Mammary epithelial cell (primary cell): ENCODE results near the gene PERP.

Source experiments
- EZH2 ChIP-seq: IDR thresholded peaks from 2 replicates; pipeline ENCODE4 v1.6.1; 2012; ENCODE audit warnings: low read length, inconsistent platforms, borderline replicate concordance
- TF ChIP-seq, protein P1 (sequence below), 2 donors: IDR thresholded peaks in 1 of 2; conservative IDR thresholded peaks in 1 of 2; 2 replicates each; pipeline ENCODE4 v1.5.1; 2011 to 2012; ENCODE audit warnings: inconsistent platforms in 2 of 2, low read length in 2 of 2, mild to moderate bottlenecking in 2 of 2, control low read depth in 1 of 2, low read depth in 1 of 2; ENCODE audit not compliant: insufficient read depth in 1 of 2; ENCODE audit errors: extremely low read depth in 1 of 2

DNA sequence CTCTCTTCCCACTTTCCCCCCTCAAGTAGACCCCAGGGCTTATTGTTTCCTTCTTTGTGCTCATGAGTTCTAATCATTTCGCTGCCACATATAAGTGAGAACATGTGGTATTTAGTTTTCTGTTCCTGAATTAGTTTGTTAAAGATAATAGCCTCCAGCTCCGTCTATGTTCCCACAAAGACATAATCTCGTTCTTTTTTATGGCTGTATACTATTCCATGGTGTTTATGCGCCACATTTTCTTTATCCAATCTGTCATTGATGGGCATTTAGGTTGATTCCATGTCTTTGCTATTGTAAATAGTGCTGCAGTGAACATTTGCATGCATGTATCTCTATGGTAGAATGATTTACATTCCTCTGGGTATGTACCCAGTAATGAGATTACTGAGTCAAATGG is 16.9 kb upstream of the PERP start:
- TF ChIP-seq, protein P1, sequence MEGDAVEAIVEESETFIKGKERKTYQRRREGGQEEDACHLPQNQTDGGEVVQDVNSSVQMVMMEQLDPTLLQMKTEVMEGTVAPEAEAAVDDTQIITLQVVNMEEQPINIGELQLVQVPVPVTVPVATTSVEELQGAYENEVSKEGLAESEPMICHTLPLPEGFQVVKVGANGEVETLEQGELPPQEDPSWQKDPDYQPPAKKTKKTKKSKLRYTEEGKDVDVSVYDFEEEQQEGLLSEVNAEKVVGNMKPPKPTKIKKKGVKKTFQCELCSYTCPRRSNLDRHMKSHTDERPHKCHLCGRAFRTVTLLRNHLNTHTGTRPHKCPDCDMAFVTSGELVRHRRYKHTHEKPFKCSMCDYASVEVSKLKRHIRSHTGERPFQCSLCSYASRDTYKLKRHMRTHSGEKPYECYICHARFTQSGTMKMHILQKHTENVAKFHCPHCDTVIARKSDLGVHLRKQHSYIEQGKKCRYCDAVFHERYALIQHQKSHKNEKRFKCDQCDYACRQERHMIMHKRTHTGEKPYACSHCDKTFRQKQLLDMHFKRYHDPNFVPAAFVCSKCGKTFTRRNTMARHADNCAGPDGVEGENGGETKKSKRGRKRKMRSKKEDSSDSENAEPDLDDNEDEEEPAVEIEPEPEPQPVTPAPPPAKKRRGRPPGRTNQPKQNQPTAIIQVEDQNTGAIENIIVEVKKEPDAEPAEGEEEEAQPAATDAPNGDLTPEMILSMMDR (conservative IDR thresholded peaks at IDR 0.05 in 1 of 2, IDR thresholded peaks at IDR 0.05 in 1 of 2; ENCODE audit: extremely low read depth in 1 of 2, insufficient read depth in 1 of 2, low read depth in 1 of 2, low read length in 2 of 2), result no peak
- TF ChIP-seq EZH2, result no peak
